ENCODE measurements around the gene PTPRR.

The PTPRR gene

GRCh38 chr12:70661466-70662161 is 258.9 kb downstream of the PTPRR start:
- H3K4me3 ChIP-seq (ENCODE audit: low read depth, low read length), result no peak overlapping the region
- DNase-seq (ENCODE audit: low read depth), result no peak
- TF ChIP-seq POLR2A (IDR thresholded peaks at IDR 0.05; ENCODE audit: extremely low read depth, insufficient read length), result no peak
- no peak for TF ChIP-seq CTCF (IDR thresholded peaks at IDR 0.05; ENCODE audit: low read depth, low read length)
- TF ChIP-seq MYC (IDR thresholded peaks at IDR 0.05; ENCODE audit: low read depth, low read length), result no peak
- no peak for TF ChIP-seq MAX (IDR thresholded peaks at IDR 0.05; ENCODE audit: low read depth, low read length)

- H3K4me3 ChIP-seq (ENCODE audit: low read depth, low read length), result no peak overlapping the region
- TF ChIP-seq MYC (IDR thresholded peaks at IDR 0.05; ENCODE audit: low read depth, low read length), result no peak
- TF ChIP-seq POLR2A (IDR thresholded peaks at IDR 0.05; ENCODE audit: extremely low read depth, insufficient read length), result no peak
- TF ChIP-seq CTCF (IDR thresholded peaks at IDR 0.05; ENCODE audit: low read depth, low read length), result no peak
- TF ChIP-seq MAX (IDR thresholded peaks at IDR 0.05; ENCODE audit: low read depth, low read length), result no peak
- DNase-seq (ENCODE audit: low read depth), result no peak
Measured at GRCh38 chr12:70660620-70661219, 259.8 kb downstream of the PTPRR start.

DNA sequence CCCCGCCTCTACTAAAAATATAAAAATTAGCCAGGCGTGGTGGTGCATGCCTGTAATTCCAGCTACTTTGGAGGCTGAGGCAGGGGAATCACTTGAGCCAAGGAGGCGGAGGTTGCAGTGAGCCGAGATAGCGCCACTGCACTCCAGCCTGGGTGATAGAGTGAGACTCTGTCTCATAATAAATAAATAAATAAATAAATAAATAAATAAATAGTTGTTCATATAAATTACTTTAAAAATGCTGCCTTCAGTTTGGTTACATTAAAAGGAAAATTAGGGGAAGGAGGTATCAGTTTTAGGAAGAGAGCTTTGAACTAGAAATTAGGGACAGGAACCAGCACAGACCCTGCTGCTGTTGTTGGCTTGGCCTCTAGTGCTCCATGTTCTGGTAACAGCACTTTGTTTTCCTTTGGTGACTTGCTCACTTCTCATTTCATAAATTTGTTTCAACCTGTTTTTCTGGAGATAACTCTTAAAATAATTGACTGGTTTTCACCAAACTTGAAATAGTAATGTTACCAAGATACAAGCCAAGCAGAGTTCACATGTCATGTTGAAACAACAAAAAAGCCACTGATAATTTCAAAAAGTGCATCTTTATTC is 260.4 kb downstream of the PTPRR start:
- no peak overlapping the region for H3K4me3 ChIP-seq (ENCODE audit: low read depth, low read length)
- DNase-seq (ENCODE audit: low read depth), result no peak
- TF ChIP-seq MYC (IDR thresholded peaks at IDR 0.05; ENCODE audit: low read depth, low read length) (no peak), MAX (IDR thresholded peaks at IDR 0.05; ENCODE audit: low read depth, low read length) (no peak), CTCF (IDR thresholded peaks at IDR 0.05; ENCODE audit: low read depth, low read length) (no peak), POLR2A (IDR thresholded peaks at IDR 0.05; ENCODE audit: extremely low read depth, insufficient read length) (no peak)

DNA sequence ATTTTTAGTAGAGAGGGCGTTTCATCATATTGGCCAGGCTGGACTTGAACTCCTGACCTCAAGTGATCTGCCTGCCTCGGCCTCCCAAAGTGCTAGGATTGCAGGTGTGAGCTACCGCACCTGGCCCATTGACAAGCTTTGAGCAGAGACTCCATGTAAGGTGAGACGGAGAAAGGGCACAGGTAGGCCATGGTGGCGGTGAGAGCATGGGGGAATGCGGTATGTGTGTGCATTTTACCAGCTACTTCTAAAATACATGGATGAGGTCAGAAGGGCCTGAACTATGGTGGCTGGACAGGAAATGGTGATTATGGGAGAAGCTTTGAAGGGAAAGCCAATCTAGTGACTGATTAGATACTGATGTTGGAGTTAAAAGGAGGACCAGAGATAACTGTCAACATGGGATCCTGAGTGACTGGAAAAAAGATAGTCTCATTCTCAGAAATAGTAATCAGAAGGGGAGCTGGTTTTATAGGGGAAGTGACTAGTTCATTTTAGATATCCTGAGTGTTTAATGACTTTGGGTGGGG is 261.4 kb downstream of the PTPRR start:
- no peak overlapping the region for H3K4me3 ChIP-seq (ENCODE audit: low read depth, low read length)
- DNase-seq (ENCODE audit: low read depth), result no peak
- TF ChIP-seq MAX (IDR thresholded peaks at IDR 0.05; ENCODE audit: low read depth, low read length) (no peak), POLR2A (IDR thresholded peaks at IDR 0.05; ENCODE audit: extremely low read depth, insufficient read length) (no peak), CTCF (IDR thresholded peaks at IDR 0.05; ENCODE audit: low read depth, low read length) (no peak), MYC (IDR thresholded peaks at IDR 0.05; ENCODE audit: low read depth, low read length) (no peak)

GRCh38 chr12:70657616-70658286 is 262.8 kb downstream of the PTPRR start:
- DNase-seq (ENCODE audit: low read depth), result no peak
- TF ChIP-seq MAX (IDR thresholded peaks at IDR 0.05; ENCODE audit: low read depth, low read length), result no peak
- no peak for TF ChIP-seq MYC (IDR thresholded peaks at IDR 0.05; ENCODE audit: low read depth, low read length)
- TF ChIP-seq CTCF (IDR thresholded peaks at IDR 0.05; ENCODE audit: low read depth, low read length), result no peak
- TF ChIP-seq POLR2A (IDR thresholded peaks at IDR 0.05; ENCODE audit: extremely low read depth, insufficient read length), result no peak
- no peak overlapping the region for H3K4me3 ChIP-seq (ENCODE audit: low read depth, low read length)
